ENCODE results near the gene C15orf40. TPM values are rescaled to one million over a fixed set of nuclear protein-coding genes. Genes with fewer than 3 reads are reported as not detected.

C15orf40 gene
- 12.5 and 19.9 TPM in 2 replicates for total RNA-seq

DNA sequence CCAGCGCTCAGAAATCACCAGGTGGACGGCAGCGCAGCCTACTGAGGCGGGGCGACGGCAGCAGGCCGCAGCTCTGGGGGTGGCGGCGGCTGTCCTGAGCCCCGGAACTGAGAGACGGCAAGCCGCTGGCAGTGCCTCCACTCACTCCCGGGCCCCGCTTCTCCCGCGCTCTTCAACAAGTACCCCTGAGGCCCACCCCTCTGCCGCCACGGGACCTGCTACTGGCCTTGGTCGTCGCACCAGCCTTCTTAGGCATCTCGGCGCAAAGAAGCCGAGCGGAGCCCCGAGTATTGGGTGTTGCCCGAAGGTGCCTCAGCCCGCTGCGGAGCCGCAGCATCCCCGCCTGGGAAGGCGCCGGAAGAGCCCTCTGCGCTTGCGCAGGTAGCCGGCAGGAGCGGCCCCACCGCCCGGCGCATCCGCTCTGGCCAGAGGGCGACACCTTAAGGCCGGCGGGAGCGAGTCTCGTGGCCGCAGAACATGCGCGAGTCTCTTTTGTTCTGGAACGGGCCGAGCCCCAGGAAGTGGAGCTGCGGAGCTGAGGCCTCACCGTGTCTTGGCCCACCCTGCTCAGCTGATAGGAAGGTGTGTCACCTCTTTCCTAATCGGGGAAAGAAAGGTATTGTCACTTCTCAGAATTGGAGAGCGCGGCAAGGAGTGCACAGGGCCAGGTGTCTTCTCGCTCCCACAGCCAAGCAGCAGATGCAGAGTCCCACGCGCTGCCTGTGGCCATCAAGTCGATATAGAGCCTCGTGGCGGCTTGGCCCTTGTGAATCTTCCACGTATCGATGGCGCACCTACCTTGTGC lies at the start of gene C15orf40:
Gene C15orf40 (minus strand): TSS at position 369 of the 805 bp plus-strand sequence. CDS start 32 bp downstream, at position 337.

GRCh38 chr15:82985688-82986441 lies 25.6 kb downstream of the C15orf40 start, which contains the start of gene RAMAC:
RAMAC (plus strand) TSS chr15:82986210; CDS start chr15:82989019, 2,809 bp downstream.

DNA sequence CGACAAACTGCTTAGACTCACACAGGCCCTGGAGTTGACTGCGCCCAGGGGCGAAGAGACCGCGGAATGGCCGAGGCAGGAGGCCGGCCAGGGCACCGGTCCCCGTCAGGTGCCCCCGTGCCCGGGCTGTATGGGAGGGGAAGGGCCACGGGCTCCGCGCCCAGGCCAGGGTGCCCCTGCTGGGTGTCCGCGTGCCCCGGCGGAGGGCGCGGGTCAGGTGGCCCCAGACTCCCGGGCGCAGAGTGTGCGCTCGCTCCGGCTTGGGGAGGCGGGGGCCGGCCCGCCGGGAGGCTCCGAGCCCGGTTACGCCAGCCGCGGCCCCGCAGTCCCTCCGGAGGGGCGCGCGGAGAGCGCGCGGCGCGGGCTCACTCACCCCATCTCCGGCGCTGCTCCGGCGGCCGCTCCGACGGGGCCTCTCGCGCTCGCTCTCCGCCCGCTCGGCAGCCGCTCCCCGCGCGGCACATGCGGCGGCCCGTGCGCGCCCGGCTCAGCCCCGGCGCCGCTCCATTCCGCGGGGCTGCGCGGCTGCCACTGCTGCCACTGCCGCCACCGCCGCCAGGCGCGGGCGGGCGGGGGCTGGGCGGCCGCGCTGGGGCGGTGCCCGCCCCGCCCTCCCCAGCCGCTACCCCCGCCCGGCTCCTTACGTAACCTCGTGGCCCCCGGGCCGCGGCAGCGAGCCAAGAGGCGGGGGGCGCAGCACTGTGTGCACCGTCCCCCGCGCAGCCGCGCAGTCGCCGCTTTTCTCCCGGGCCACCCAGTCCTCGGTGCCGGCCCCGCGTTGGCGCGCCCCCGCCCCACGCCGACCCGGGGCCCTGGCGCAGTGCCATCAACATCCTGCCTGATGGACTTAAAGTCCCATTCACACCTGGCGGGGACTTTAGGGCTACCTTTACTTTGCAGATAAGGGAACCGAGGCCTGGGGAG lies 59.0 kb downstream of the C15orf40 start, which contains the start of gene HOMER2:
Gene HOMER2 (minus strand): TSS at position 563 of the 924 bp plus-strand sequence. CDS start 185 bp downstream, at position 378.

Other genes starting within 250 kb of the C15orf40 start
- under 0.01 TPM in 1 of 2 replicates, not detected in the other for gene FSD2, start 205.6 kb downstream of the C15orf40 start, total RNA-seq
- 6.5 and 7.8 TPM in 2 replicates for gene WHAMM, start 202.0 kb downstream of the C15orf40 start, total RNA-seq
- gene HOMER2, start 58.9 kb downstream of the C15orf40 start, total RNA-seq: 0.33 and 0.38 TPM in 2 replicates
- gene RAMAC, start 25.4 kb downstream of the C15orf40 start, total RNA-seq: 19.6 and 20.3 TPM in 2 replicates
- 107 and 118 TPM in 2 replicates for gene BTBD1, start 55.6 kb upstream of the C15orf40 start, total RNA-seq
- 26.3 and 38.2 TPM in 2 replicates for gene TM6SF1, start 96.0 kb upstream of the C15orf40 start, total RNA-seq
- 62.4 and 103 TPM in 2 replicates for gene HDGFL3, start 196.2 kb upstream of the C15orf40 start, total RNA-seq